GM12801 (cell line): ENCODE measurements around the gene SDR39U1.

ENCODE experiments used
- TF ChIP-seq, protein P1 (sequence below): IDR thresholded peaks from one replicate; pipeline ENCODE4 v1.5.1; 2011; ENCODE audit warnings: control low read depth; ENCODE audit not compliant: insufficient read length; ENCODE audit errors: extremely low read depth

SDR39U1 gene

DNA sequence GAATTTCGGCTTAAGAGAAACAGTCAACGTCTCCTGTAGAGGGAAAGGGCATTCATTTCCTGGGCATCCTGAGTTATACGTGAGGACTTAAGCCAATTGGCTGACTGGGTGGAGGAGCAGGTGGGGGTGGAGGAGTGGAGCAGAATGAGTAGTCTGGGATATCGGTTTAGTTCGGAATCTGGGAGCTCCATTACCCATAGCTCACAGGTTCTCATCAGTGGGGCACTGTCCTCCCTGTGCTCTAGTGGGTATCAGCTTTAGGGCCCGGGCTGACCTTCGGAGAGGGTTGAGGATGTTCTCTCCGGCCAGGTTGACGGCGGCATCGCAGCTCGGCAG is 704 bp downstream of the SDR39U1 start:
- TF ChIP-seq, protein P1, sequence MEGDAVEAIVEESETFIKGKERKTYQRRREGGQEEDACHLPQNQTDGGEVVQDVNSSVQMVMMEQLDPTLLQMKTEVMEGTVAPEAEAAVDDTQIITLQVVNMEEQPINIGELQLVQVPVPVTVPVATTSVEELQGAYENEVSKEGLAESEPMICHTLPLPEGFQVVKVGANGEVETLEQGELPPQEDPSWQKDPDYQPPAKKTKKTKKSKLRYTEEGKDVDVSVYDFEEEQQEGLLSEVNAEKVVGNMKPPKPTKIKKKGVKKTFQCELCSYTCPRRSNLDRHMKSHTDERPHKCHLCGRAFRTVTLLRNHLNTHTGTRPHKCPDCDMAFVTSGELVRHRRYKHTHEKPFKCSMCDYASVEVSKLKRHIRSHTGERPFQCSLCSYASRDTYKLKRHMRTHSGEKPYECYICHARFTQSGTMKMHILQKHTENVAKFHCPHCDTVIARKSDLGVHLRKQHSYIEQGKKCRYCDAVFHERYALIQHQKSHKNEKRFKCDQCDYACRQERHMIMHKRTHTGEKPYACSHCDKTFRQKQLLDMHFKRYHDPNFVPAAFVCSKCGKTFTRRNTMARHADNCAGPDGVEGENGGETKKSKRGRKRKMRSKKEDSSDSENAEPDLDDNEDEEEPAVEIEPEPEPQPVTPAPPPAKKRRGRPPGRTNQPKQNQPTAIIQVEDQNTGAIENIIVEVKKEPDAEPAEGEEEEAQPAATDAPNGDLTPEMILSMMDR: no peak

GRCh38 chr14:24441485-24441884 is 1.1 kb downstream of the SDR39U1 start:
- TF ChIP-seq, protein P1: no peak

GRCh38 chr14:24440606-24441399 is 1.8 kb downstream of the SDR39U1 start:
- TF ChIP-seq, protein P1: no peak

DNA sequence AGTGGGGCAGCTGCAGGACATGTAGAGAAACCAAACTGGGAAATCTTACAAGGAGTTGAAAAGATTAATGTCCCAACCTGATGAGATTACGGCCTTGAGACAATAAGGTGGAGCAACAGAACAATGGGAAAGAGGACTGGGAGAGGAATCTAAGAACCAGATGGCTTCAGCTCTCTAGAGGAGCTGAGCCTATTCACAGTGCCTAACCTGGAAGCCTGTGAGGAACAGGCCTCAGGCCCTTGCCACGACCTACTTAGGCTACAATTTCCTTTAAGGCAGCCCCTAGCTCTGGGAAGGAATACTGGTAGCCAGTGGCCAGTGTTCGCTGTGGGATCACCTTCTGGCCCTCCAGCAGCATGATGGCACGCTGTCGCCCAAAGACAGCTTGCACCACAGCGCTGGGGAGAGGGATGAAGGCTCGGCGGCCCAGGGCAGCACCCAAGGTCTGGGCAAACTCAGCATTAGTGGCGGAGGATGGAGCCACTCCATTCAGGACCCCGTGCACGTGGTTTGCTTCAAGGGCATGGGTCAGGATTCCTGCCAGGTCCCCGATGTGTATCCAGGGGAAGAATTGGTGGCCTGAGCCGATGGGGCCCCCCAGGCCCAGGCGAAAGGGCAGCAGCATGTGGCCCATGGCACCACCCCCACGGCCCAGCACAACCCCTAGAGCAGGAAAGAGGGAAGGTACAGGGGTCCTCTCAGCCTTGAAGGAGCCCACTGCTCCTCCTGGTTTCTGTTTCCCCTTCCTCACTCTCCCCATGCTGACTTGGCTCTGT is 2.6 kb downstream of the SDR39U1 start:
- TF ChIP-seq, protein P1: no peak

GRCh38 chr14:24439257-24439656 is 3.3 kb downstream of the SDR39U1 start:
- TF ChIP-seq, protein P1: no peak

- TF ChIP-seq, protein P1: no peak
Measured at GRCh38 chr14:24438223-24439097, 4.1 kb downstream of the SDR39U1 start.

GRCh38 chr14:24437736-24438067 is 4.9 kb downstream of the SDR39U1 start:
- TF ChIP-seq, protein P1: no peak
